K562 (cell line): ENCODE results near the gene RNF121. TPM values are rescaled to one million over a fixed set of nuclear protein-coding genes. Genes with fewer than 3 reads are reported as not detected.

ENCODE experiments used
- ARID3A ChIP-seq: IDR thresholded peaks from 2 replicates; pipeline ENCODE4 v1.6.1; 2012; ENCODE audit warnings: low read depth, low read length, improper control_type of control experiment, borderline replicate concordance
- ATF2 ChIP-seq: sonication (generic); formaldehyde crosslinking; IDR thresholded peaks from 2 replicates; pipeline ENCODE4 v1.8.1; 2022; ENCODE audit warnings: missing genetic modification reagents
- ATF7 ChIP-seq: fragments of 450-650 bp; IDR thresholded peaks from 2 replicates; pipeline ENCODE4 v1.7.1; 2014; ENCODE audit warnings: mild to moderate bottlenecking, moderate library complexity
- BRD9 ChIP-seq: fragments of 450-650 bp; IDR thresholded peaks from 2 replicates; pipeline ENCODE4 v1.6.1; 2018; ENCODE audit warnings: low read depth; ENCODE audit not compliant: partially characterized antibody
- GMEB1 ChIP-seq: fragments of 250-450 bp; sonication (Bioruptor Pico); IDR thresholded peaks from 2 replicates; pipeline ENCODE4 v1.4.0; 2020; ENCODE audit warnings: mild to moderate bottlenecking
- LEF1 ChIP-seq: fragments of 450-650 bp; IDR thresholded peaks from 2 replicates; pipeline ENCODE4 v1.6.1; 2016; ENCODE audit warnings: mild to moderate bottlenecking
- MTA2 ChIP-seq: fragments of 450-650 bp; IDR thresholded peaks from 2 replicates; pipeline ENCODE4 v1.6.1; 2016; ENCODE audit warnings: low read depth
- MXI1 ChIP-seq: IDR thresholded peaks from 2 replicates; pipeline ENCODE4 v1.6.1; 2011; ENCODE audit warnings: low read depth, mild to moderate bottlenecking, improper control_type of control experiment, low read length
- NCOR1 ChIP-seq: fragments of 450-650 bp; IDR thresholded peaks from 2 replicates; pipeline ENCODE4 v1.6.1; 2016; ENCODE audit warnings: mild to moderate bottlenecking, moderate library complexity
- NR2C2 ChIP-seq, 2 experiments: fragments of 200-800 bp in 1 of 2; sonication (Bioruptor generic) in 1 of 2; sonication (generic) in 1 of 2; formaldehyde crosslinking in 1 of 2; IDR thresholded peaks; 2 replicates each; pipeline versions ENCODE4 v1.6.1 to v1.8.0; 2016 to 2022; ENCODE audit warnings: mild to moderate bottlenecking in 1 of 2, missing compliant biosample characterization in 1 of 2, missing genetic modification characterization in 1 of 2, missing genetic modification reagents in 1 of 2
- RNF2 ChIP-seq: sonication (generic); IDR thresholded peaks from 2 replicates; pipeline ENCODE4 v1.6.1; 2016
- RREB1 ChIP-seq: fragments of 250-450 bp; sonication (Bioruptor Pico); IDR thresholded peaks from 2 replicates; pipeline ENCODE4 v1.4.0; 2020
- STAG1 ChIP-seq: sonication (generic); formaldehyde crosslinking; IDR thresholded peaks from 2 replicates; pipeline ENCODE4 v1.5.0; 2020; ENCODE audit warnings: missing genetic modification reagents, borderline replicate concordance
- TEAD1 ChIP-seq, 2 experiments: fragments of 450-650 bp in 1 of 2; sonication (generic) in 1 of 2; formaldehyde crosslinking; IDR thresholded peaks; 2 replicates each; pipeline versions ENCODE4 v1.4.0 to v1.8.0; 2020 to 2022; ENCODE audit warnings: mild to moderate bottlenecking in 2 of 2, missing genetic modification reagents in 1 of 2
- ZNF395 ChIP-seq: fragments of 200-800 bp; sonication (Bioruptor generic); IDR thresholded peaks from 2 replicates; pipeline ENCODE4 v1.6.1; 2017; ENCODE audit warnings: missing genetic modification characterization, missing compliant biosample characterization
- polyA plus RNA-seq, 8 experiments: library from polyadenylated mRNA; depleted of rRNA in 4 of 8; stranded (reverse) in 5 of 8; unstranded in 3 of 8; fragments of >200 nt; fragmentation: Nextera tagmentation in 2 of 8; fragmentation: Illumina TruSeq in 1 of 8; extraction: Ambion mirVana in 2 of 8; extraction: Trizol in 1 of 8; gene quantifications; 2 replicates each; pipeline versions ENCODE4 v1.2.1 to v1.2.3, GENCODE V29; 2011 to 2014; ENCODE audit warnings: inconsistent platforms in 1 of 8, missing spikeins in 1 of 8
- total RNA-seq, 7 experiments: library from RNA; depleted of rRNA in 6 of 7; stranded (reverse); fragments of >200 nt in 6 of 7; fragmentation: Illumina TruSeq in 2 of 7; extraction: Trizol in 2 of 7; gene quantifications; 2 replicates each; pipeline versions ENCODE4 v1.2.1 to v1.2.3, GENCODE V29; 2011 to 2021; ENCODE audit warnings: low replicate concordance in 1 of 7

Gene RNF121
- total and polyA plus RNA-seq, 9 of the 15 experiments (the other 6 are each of a cell fraction or from before 2014, with no cell fraction given), result 8.0 to 63.4 (median 20.5) TPM

GRCh38 chr11:71995726-71996291, 67.0 kb downstream of the RNF121 start (continued):
- TF ChIP-seq ARID3A, result no peak
- TF ChIP-seq NCOR1, result peak; percentile 94
- TF ChIP-seq STAG1, result no peak
- no peak for TF ChIP-seq ATF2 (CRISPR knock-in tag)
- TF ChIP-seq GMEB1 (CRISPR knock-in tag), result no peak
- peak; percentile 63; the same call in 1 of the 2 replicates for TF ChIP-seq RNF2
- TF ChIP-seq ZNF395 (CRISPR knock-in tag), result 0 out of 2 replicates have a peak, but pooled peaks have one; percentile 43
- no peak for TF ChIP-seq RREB1 (CRISPR knock-in tag)
- 0 out of 2 replicates have a peak, but pooled peaks have one; percentile 40 for TF ChIP-seq ATF7
- TF ChIP-seq BRD9, result no peak
- peak; percentile 91 for TF ChIP-seq MTA2
- TF ChIP-seq LEF1, result no peak; the same call in 1 of the 2 replicates
- TF ChIP-seq MXI1, result peak; percentile 31; the same call in 1 of the 2 replicates
- no peak for TF ChIP-seq TEAD1 (CRISPR knock-in tag; IDR thresholded peaks at IDR 0.05)
- TF ChIP-seq NR2C2 (CRISPR knock-in tag; IDR thresholded peaks at IDR 0.05), result no peak
- no peak for TF ChIP-seq NR2C2 (tag; IDR thresholded peaks at IDR 0.05)
